Measurements from ENCODE around the gene ZNF615.

The ZNF615 gene

GRCh38 chr19:52020506-52020905 lies 12.5 kb upstream of the ZNF615 start:
- H2BK5ac ChIP-seq (ENCODE audit: low read length): no peak overlapping the region
- H3K9me3 ChIP-seq (replicated peaks in 1 of 2; ENCODE audit: control insufficient read depth in 2 of 2, insufficient read depth in 1 of 2, low read depth in 1 of 2, low read length in 2 of 2): peaks cover 13 to 93% of the 10 kb centered on the region in 2 donors
- no peak overlapping the region for H3K9ac ChIP-seq (ENCODE audit: low read depth, low read length, poor library complexity)
- no peaks in the 10 kb centered on the region for H3K4me1 ChIP-seq (ENCODE audit: control insufficient read depth in 2 of 2, insufficient read depth in 1 of 2, low read depth in 1 of 2, low read length in 2 of 2)
- H3K79me1 ChIP-seq (ENCODE audit: low read depth, low read length): no peaks in the 10 kb centered on the region
- no peak overlapping the region for H4K8ac ChIP-seq (ENCODE audit: low read depth, low read length)
- H2BK15ac ChIP-seq (ENCODE audit: low read length): no peak overlapping the region
- H2AK5ac ChIP-seq (ENCODE audit: low read depth, low read length): no peak overlapping the region
- no peak overlapping the region for H4K91ac ChIP-seq (ENCODE audit: low read depth, low read length, poor library complexity)
- no peak overlapping the region for H2BK12ac ChIP-seq (ENCODE audit: low read length)
- no peak overlapping the region for H3K14ac ChIP-seq (ENCODE audit: low read length)
- H2BK120ac ChIP-seq (ENCODE audit: low read depth, low read length): no peak overlapping the region
- H3K27me3 ChIP-seq (ENCODE audit: control insufficient read depth in 3 of 3, insufficient read depth in 3 of 3, low read depth in 1 of 3, low read length in 3 of 3): no peaks in the 10 kb centered on the region
- no peak overlapping the region for H2AFZ ChIP-seq (ENCODE audit: low read length)
- WGBS, 2 donors (ENCODE audit: extremely low coverage in 2 of 2, insufficient read length in 2 of 2, insufficient replicate concordance in 1 of 2): no CpG with 5 or more reads among the region's 4 CpGs
- DNase-seq (ENCODE audit: low spot score): no peak
- no peak overlapping the region for H3K27ac ChIP-seq (replicated peaks; ENCODE audit: low read length)
- H3K36me3 ChIP-seq (replicated peaks in 1 of 2; ENCODE audit: control insufficient read depth in 2 of 2, insufficient read depth in 2 of 2, low read length in 2 of 2): peaks cover 39 to 97% of the 10 kb centered on the region in 2 donors
- no peak overlapping the region for H3K4me3 ChIP-seq (ENCODE audit: low read length in 2 of 2)
- no peak overlapping the region for H3K18ac ChIP-seq (ENCODE audit: low read length)
- no peak overlapping the region for H3K4me2 ChIP-seq (ENCODE audit: insufficient read depth, low read length, poor library complexity, severe bottlenecking)
- H3K4ac ChIP-seq (ENCODE audit: low read length): no peak overlapping the region
- H3K23ac ChIP-seq (ENCODE audit: low read depth, low read length, poor library complexity): no peak overlapping the region

DNA sequence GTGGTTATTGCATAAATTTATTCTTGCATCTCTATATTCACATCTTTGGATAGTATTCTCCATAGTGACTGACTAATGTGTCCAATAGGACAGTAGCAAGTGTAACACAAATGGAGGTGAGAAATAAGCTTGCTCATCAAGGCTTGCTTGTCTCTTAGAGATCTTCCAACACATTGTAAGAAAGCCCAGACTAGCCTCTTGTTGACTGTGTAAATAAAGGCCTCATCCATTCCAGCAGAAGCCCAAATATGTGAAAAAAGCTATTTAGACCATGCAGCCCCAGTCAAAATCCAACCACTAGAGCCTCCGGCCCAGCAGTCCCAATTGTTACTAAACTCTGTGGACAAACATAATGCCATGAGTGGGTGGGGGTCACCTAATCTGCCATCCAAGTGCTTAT lies 2.7 kb upstream of the ZNF615 start:
- WGBS, 2 donors (ENCODE audit: extremely low coverage in 2 of 2, insufficient read length in 2 of 2, insufficient replicate concordance in 1 of 2): no CpG with 5 or more reads among the region's 1 CpG
- no peak overlapping the region for H3K4ac ChIP-seq (ENCODE audit: low read length)
- H2AFZ ChIP-seq (ENCODE audit: low read length): no peak overlapping the region
- DNase-seq (ENCODE audit: low spot score): no peak
- H4K8ac ChIP-seq (ENCODE audit: low read depth, low read length): no peak overlapping the region
- H3K4me2 ChIP-seq (ENCODE audit: insufficient read depth, low read length, poor library complexity, severe bottlenecking): no peak overlapping the region
- no peak overlapping the region for H2BK15ac ChIP-seq (ENCODE audit: low read length)
- H3K9me3 ChIP-seq (replicated peaks in 1 of 2; ENCODE audit: control insufficient read depth in 2 of 2, insufficient read depth in 1 of 2, low read depth in 1 of 2, low read length in 2 of 2): peaks cover 2 to 58% of the 10 kb centered on the region in 2 donors
- no peak overlapping the region for H3K18ac ChIP-seq (ENCODE audit: low read length)
- no peak overlapping the region for H3K9ac ChIP-seq (ENCODE audit: low read depth, low read length, poor library complexity)
- no peak overlapping the region for H2BK120ac ChIP-seq (ENCODE audit: low read depth, low read length)
- H3K4me3 ChIP-seq (ENCODE audit: low read length in 2 of 2): no peak overlapping the region
- no peak overlapping the region for H2AK5ac ChIP-seq (ENCODE audit: low read depth, low read length)
- H2BK12ac ChIP-seq (ENCODE audit: low read length): no peak overlapping the region
- H3K36me3 ChIP-seq (replicated peaks in 1 of 2; ENCODE audit: control insufficient read depth in 2 of 2, insufficient read depth in 2 of 2, low read length in 2 of 2): peaks cover 9 to 38% of the 10 kb centered on the region in 2 donors
- no peak overlapping the region for H4K91ac ChIP-seq (ENCODE audit: low read depth, low read length, poor library complexity)
- no peak overlapping the region for H2BK5ac ChIP-seq (ENCODE audit: low read length)
- no peaks in the 10 kb centered on the region for H3K79me1 ChIP-seq (ENCODE audit: low read depth, low read length)
- no peaks in the 10 kb centered on the region for H3K27me3 ChIP-seq (ENCODE audit: control insufficient read depth in 3 of 3, insufficient read depth in 3 of 3, low read depth in 1 of 3, low read length in 3 of 3)
- no peak overlapping the region for H3K27ac ChIP-seq (replicated peaks; ENCODE audit: low read length)
- no peak overlapping the region for H3K23ac ChIP-seq (ENCODE audit: low read depth, low read length, poor library complexity)
- no peaks in the 10 kb centered on the region for H3K4me1 ChIP-seq (ENCODE audit: control insufficient read depth in 2 of 2, insufficient read depth in 1 of 2, low read depth in 1 of 2, low read length in 2 of 2)
- H3K14ac ChIP-seq (ENCODE audit: low read length): no peak overlapping the region

DNA sequence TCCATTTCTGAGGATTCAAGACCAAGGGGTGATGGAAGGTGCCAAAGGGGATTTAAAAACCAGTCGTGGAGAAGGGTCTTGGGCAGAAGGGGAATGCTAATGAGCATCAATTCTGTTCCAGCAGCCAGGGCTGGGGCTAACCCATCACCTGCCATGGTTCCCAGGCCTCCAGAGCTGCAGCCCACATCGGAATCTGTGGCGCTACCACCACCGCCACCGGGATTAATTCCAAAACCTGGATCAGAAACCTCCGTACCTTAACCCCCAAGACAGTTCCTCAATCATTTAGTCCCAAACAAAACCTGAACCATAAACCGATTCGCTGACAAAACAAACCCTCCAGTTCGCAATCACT lies 583 bp downstream of the ZNF615 start:
- no peaks in the 10 kb centered on the region for H3K27me3 ChIP-seq (ENCODE audit: control insufficient read depth in 3 of 3, insufficient read depth in 3 of 3, low read depth in 1 of 3, low read length in 3 of 3)
- H3K9me3 ChIP-seq (replicated peaks in 1 of 2; ENCODE audit: control insufficient read depth in 2 of 2, insufficient read depth in 1 of 2, low read depth in 1 of 2, low read length in 2 of 2): peaks cover under 1 to 53% of the 10 kb centered on the region in 2 donors
- no peak overlapping the region for H2BK5ac ChIP-seq (ENCODE audit: low read length)
- H2BK12ac ChIP-seq (ENCODE audit: low read length): no peak overlapping the region
- H3K4me2 ChIP-seq (ENCODE audit: insufficient read depth, low read length, poor library complexity, severe bottlenecking): peak overlapping the region; percentile 70
- H3K23ac ChIP-seq (ENCODE audit: low read depth, low read length, poor library complexity): no peak overlapping the region
- H4K91ac ChIP-seq (ENCODE audit: low read depth, low read length, poor library complexity): no peak overlapping the region
- WGBS, 2 donors (ENCODE audit: extremely low coverage in 2 of 2, insufficient read length in 2 of 2, insufficient replicate concordance in 1 of 2): no CpG with 5 or more reads among the region's 9 CpGs
- no peak overlapping the region for H3K14ac ChIP-seq (ENCODE audit: low read length)
- no peak overlapping the region for H2AK5ac ChIP-seq (ENCODE audit: low read depth, low read length)
- H4K8ac ChIP-seq (ENCODE audit: low read depth, low read length): no peak overlapping the region
- H3K4ac ChIP-seq (ENCODE audit: low read length): no peak overlapping the region
- H2BK120ac ChIP-seq (ENCODE audit: low read depth, low read length): no peak overlapping the region
- DNase-seq (ENCODE audit: low spot score): peak; percentile 26
- no peak overlapping the region for H2BK15ac ChIP-seq (ENCODE audit: low read length)
- H3K9ac ChIP-seq (ENCODE audit: low read depth, low read length, poor library complexity): no peak overlapping the region
- H3K36me3 ChIP-seq (replicated peaks in 1 of 2; ENCODE audit: control insufficient read depth in 2 of 2, insufficient read depth in 2 of 2, low read length in 2 of 2): peaks cover under 1 to 23% of the 10 kb centered on the region in 2 donors
- peak overlapping the region; percentile 78 for H3K18ac ChIP-seq (ENCODE audit: low read length)
- H3K79me1 ChIP-seq (ENCODE audit: low read depth, low read length): no peaks in the 10 kb centered on the region
- H3K4me3 ChIP-seq (ENCODE audit: low read length in 2 of 2): peak overlapping the region; percentile 76 to 97
- no peaks in the 10 kb centered on the region for H3K4me1 ChIP-seq (ENCODE audit: control insufficient read depth in 2 of 2, insufficient read depth in 1 of 2, low read depth in 1 of 2, low read length in 2 of 2)
- no peak overlapping the region for H3K27ac ChIP-seq (replicated peaks; ENCODE audit: low read length)
- H2AFZ ChIP-seq (ENCODE audit: low read length): peak overlapping the region; percentile 94

- Histone ChIP-seq H2BK15ac (ENCODE audit: low read length) (no peak overlapping the region), H2BK12ac (ENCODE audit: low read length) (no peak overlapping the region), H2BK120ac (ENCODE audit: low read depth, low read length) (no peak overlapping the region), H3K27ac (replicated peaks; ENCODE audit: low read length) (no peak overlapping the region), H4K91ac (ENCODE audit: low read depth, low read length, poor library complexity) (no peak overlapping the region), H2AK5ac (ENCODE audit: low read depth, low read length) (no peak overlapping the region), H3K14ac (ENCODE audit: low read length) (no peak overlapping the region), H3K18ac (ENCODE audit: low read length) (no peak overlapping the region), H2AFZ (ENCODE audit: low read length) (no peak overlapping the region), H3K4me2 (ENCODE audit: insufficient read depth, low read length, poor library complexity, severe bottlenecking) (no peak overlapping the region), H4K8ac (ENCODE audit: low read depth, low read length) (no peak overlapping the region), H3K9me3 (replicated peaks in 1 of 2; ENCODE audit: control insufficient read depth in 2 of 2, insufficient read depth in 1 of 2, low read depth in 1 of 2, low read length in 2 of 2) (peaks cover 29 to 92% of the 10 kb centered on the region in 2 donors), H3K9ac (ENCODE audit: low read depth, low read length, poor library complexity) (no peak overlapping the region), H3K4me3 (ENCODE audit: low read length in 2 of 2) (no peak overlapping the region), H3K36me3 (replicated peaks in 1 of 2; ENCODE audit: control insufficient read depth in 2 of 2, insufficient read depth in 2 of 2, low read length in 2 of 2) (peaks cover 23 to 75% of the 10 kb centered on the region in 2 donors), H3K23ac (ENCODE audit: low read depth, low read length, poor library complexity) (no peak overlapping the region), H3K27me3 (ENCODE audit: control insufficient read depth in 3 of 3, insufficient read depth in 3 of 3, low read depth in 1 of 3, low read length in 3 of 3) (no peaks in the 10 kb centered on the region), H3K4me1 (ENCODE audit: control insufficient read depth in 2 of 2, insufficient read depth in 1 of 2, low read depth in 1 of 2, low read length in 2 of 2) (no peaks in the 10 kb centered on the region), H3K4ac (ENCODE audit: low read length) (no peak overlapping the region), H2BK5ac (ENCODE audit: low read length) (no peak overlapping the region), H3K79me1 (ENCODE audit: low read depth, low read length) (no peaks in the 10 kb centered on the region)
- no peak for DNase-seq (ENCODE audit: low spot score)
- WGBS, 2 donors (ENCODE audit: extremely low coverage in 2 of 2, insufficient read length in 2 of 2, insufficient replicate concordance in 1 of 2): no CpG with 5 or more reads among the region's 2 CpGs
These were observed 13.9 kb downstream of the ZNF615 start for GRCh38 chr19:51994048-51994644.
